ENCODE measurements around the gene UHRF1. TPM values are rescaled to one million over a fixed set of nuclear protein-coding genes. Genes with fewer than 3 reads are reported as not detected.
A peak's percentile ranks its signal among the peaks of the same experiment; 100 is the strongest.

The UHRF1 gene
- total and polyA plus RNA-seq, 2 of the 13 experiments (the other 11 are each of a cell fraction or from before 2014, with no cell fraction given), result 6.8 to 78.4 TPM

GRCh38 chr19:4867534-4868285 lies 41.6 kb upstream of the UHRF1 start, which contains the start of gene PLIN3 (continued):
- TF ChIP-seq, protein P1, sequence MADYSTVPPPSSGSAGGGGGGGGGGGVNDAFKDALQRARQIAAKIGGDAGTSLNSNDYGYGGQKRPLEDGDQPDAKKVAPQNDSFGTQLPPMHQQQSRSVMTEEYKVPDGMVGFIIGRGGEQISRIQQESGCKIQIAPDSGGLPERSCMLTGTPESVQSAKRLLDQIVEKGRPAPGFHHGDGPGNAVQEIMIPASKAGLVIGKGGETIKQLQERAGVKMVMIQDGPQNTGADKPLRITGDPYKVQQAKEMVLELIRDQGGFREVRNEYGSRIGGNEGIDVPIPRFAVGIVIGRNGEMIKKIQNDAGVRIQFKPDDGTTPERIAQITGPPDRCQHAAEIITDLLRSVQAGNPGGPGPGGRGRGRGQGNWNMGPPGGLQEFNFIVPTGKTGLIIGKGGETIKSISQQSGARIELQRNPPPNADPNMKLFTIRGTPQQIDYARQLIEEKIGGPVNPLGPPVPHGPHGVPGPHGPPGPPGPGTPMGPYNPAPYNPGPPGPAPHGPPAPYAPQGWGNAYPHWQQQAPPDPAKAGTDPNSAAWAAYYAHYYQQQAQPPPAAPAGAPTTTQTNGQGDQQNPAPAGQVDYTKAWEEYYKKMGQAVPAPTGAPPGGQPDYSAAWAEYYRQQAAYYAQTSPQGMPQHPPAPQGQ (CRISPR knock-in tag; IDR thresholded peaks at IDR 0.05; ENCODE audit: borderline replicate concordance), result no peak
- TF ChIP-seq TMF1 (CRISPR knock-in tag; IDR thresholded peaks at IDR 0.05; ENCODE audit: low read depth) (no peak), ZNF33B (CRISPR knock-in tag; IDR thresholded peaks at IDR 0.05) (no peak), ZNF777 (CRISPR knock-in tag; IDR thresholded peaks at IDR 0.05) (no peak), ZNF550 (CRISPR knock-in tag; IDR thresholded peaks at IDR 0.05; ENCODE audit: borderline replicate concordance) (0 out of 2 replicates have a peak, but pooled peaks have one; percentile 39), SYNCRIP (IDR thresholded peaks at IDR 0.05; ENCODE audit: insufficient read depth, low read depth, low read length) (no peak), ESRRA (CRISPR knock-in tag; IDR thresholded peaks at IDR 0.05; ENCODE audit: low read depth) (peak; percentile 80), ZNF230 (CRISPR knock-in tag; IDR thresholded peaks at IDR 0.05) (peak; percentile 65; the same call in 1 of the 2 replicates), ZNF547 (CRISPR knock-in tag; IDR thresholded peaks at IDR 0.05) (peak; percentile 62; the same call in 1 of the 2 replicates), SP1 (IDR thresholded peaks at IDR 0.05) (peak; percentile 40; the same call in 1 of the 2 replicates), SP1 (CRISPR knock-in tag; IDR thresholded peaks at IDR 0.05) (peak; percentile 93), GLMP (CRISPR knock-in tag; IDR thresholded peaks at IDR 0.05; ENCODE audit: borderline replicate concordance) (no peak), GPN1 (CRISPR knock-in tag; IDR thresholded peaks at IDR 0.05; ENCODE audit: borderline replicate concordance) (no peak), ZNF766 (CRISPR knock-in tag; IDR thresholded peaks at IDR 0.05; ENCODE audit: borderline replicate concordance) (no peak), KAT8 (CRISPR knock-in tag; IDR thresholded peaks at IDR 0.05) (0 out of 2 replicates have a peak, but pooled peaks have one; percentile 24), PAXIP1 (CRISPR knock-in tag; conservative IDR thresholded peaks at IDR 0.05) (0 out of 2 replicates have a peak, but pooled peaks have one; percentile 29)
- TF ChIP-seq, protein P2, sequence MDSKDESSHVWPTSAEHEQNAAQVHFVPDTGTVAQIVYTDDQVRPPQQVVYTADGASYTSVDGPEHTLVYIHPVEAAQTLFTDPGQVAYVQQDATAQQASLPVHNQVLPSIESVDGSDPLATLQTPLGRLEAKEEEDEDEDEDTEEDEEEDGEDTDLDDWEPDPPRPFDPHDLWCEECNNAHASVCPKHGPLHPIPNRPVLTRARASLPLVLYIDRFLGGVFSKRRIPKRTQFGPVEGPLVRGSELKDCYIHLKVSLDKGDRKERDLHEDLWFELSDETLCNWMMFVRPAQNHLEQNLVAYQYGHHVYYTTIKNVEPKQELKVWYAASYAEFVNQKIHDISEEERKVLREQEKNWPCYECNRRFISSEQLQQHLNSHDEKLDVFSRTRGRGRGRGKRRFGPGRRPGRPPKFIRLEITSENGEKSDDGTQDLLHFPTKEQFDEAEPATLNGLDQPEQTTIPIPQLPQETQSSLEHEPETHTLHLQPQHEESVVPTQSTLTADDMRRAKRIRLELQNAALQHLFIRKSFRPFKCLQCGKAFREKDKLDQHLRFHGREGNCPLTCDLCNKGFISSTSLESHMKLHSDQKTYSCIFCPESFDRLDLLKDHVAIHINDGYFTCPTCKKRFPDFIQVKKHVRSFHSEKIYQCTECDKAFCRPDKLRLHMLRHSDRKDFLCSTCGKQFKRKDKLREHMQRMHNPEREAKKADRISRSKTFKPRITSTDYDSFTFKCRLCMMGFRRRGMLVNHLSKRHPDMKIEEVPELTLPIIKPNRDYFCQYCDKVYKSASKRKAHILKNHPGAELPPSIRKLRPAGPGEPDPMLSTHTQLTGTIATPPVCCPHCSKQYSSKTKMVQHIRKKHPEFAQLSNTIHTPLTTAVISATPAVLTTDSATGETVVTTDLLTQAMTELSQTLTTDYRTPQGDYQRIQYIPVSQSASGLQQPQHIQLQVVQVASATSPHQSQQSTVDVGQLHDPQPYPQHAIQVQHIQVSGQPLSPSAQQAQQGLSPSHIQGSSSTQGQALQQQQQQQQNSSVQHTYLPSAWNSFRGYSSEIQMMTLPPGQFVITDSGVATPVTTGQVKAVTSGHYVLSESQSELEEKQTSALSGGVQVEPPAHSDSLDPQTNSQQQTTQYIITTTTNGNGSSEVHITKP (CRISPR knock-in tag; IDR thresholded peaks at IDR 0.05; ENCODE audit: low read depth), result 0 out of 2 replicates have a peak, but pooled peaks have one; percentile 31
